ENCODE results near the gene PRIMA1. TPM values are rescaled to one million over a fixed set of nuclear protein-coding genes. Genes with fewer than 3 reads are reported as not detected.

Gene PRIMA1
- total RNA-seq, 1 experiment from 2014 or later, result 0.06 TPM

- DNase-seq (ENCODE audit: low read depth), result no peak
Observed at GRCh38 chr14:93732524-93732923, 55.8 kb downstream of the PRIMA1 start.

GRCh38 chr14:93731753-93732152, 56.5 kb downstream of the PRIMA1 start:
- DNase-seq (ENCODE audit: low read depth), result no peak

- peak; percentile 83 for DNase-seq (ENCODE audit: low read depth)
Observed at GRCh38 chr14:93729993-93730392, 58.3 kb downstream of the PRIMA1 start.

GRCh38 chr14:93728651-93729016, 59.7 kb downstream of the PRIMA1 start:
- no peak for DNase-seq (ENCODE audit: low read depth)

GRCh38 chr14:93727917-93728650, 60.2 kb downstream of the PRIMA1 start:
- DNase-seq (ENCODE audit: low read depth), result no peak

GRCh38 chr14:93727039-93727740, 61.1 kb downstream of the PRIMA1 start:
- DNase-seq (ENCODE audit: low read depth), result no peak

- DNase-seq (ENCODE audit: low read depth), result no peak
Observed at GRCh38 chr14:93725993-93726392, 62.3 kb downstream of the PRIMA1 start.

- DNase-seq (ENCODE audit: low read depth), result no peak
Observed at GRCh38 chr14:93725002-93725582, 63.2 kb downstream of the PRIMA1 start.

GRCh38 chr14:93723001-93723400, 65.3 kb downstream of the PRIMA1 start:
- DNase-seq (ENCODE audit: low read depth), result no peak

GRCh38 chr14:93720981-93721483, 67.3 kb downstream of the PRIMA1 start:
- DNase-seq (ENCODE audit: low read depth), result no peak

- DNase-seq (ENCODE audit: low read depth), result no peak
Observed at GRCh38 chr14:93720076-93720815, 68.0 kb downstream of the PRIMA1 start.

- DNase-seq (ENCODE audit: low read depth), result no peak
Observed at GRCh38 chr14:93719256-93719655, 69.0 kb downstream of the PRIMA1 start.

GRCh38 chr14:93717668-93718320, 70.5 kb downstream of the PRIMA1 start:
- no peak for DNase-seq (ENCODE audit: low read depth)

GRCh38 chr14:93716746-93717667, 71.3 kb downstream of the PRIMA1 start:
- no peak for DNase-seq (ENCODE audit: low read depth)

GRCh38 chr14:93716002-93716745, 72.1 kb downstream of the PRIMA1 start:
- DNase-seq (ENCODE audit: low read depth), result no peak

- DNase-seq (ENCODE audit: low read depth), result no peak
Observed at GRCh38 chr14:93715279-93715927, 72.9 kb downstream of the PRIMA1 start.

- DNase-seq (ENCODE audit: low read depth), result no peak
Observed at GRCh38 chr14:93714605-93715004, 73.7 kb downstream of the PRIMA1 start.

- DNase-seq (ENCODE audit: low read depth), result no peak
Observed at GRCh38 chr14:93713726-93714405, 74.4 kb downstream of the PRIMA1 start.

Data from Daoy (cell line).